HCT116 (cell line): ENCODE results near the gene PTP4A2.

ENCODE experiments used
- EGR1 ChIP-seq: IDR thresholded peaks from 2 replicates; pipeline ENCODE4 v1.6.1; 2012; ENCODE audit warnings: low read depth
- EZH2 ChIP-seq: fragments of 200-600 bp; sonication (generic); IDR thresholded peaks from 2 replicates; pipeline ENCODE4 v1.6.1; 2017; ENCODE audit warnings: antibody characterized with exemption, mixed run types
- EZH2phosphoT487 ChIP-seq: fragments of 200-600 bp; IDR thresholded peaks from 2 replicates; pipeline ENCODE4 v1.6.1; 2018; ENCODE audit warnings: antibody characterized with exemption, borderline replicate concordance
- POLR2AphosphoS5 ChIP-seq: IDR thresholded peaks from 2 replicates; pipeline ENCODE4 v1.6.1; 2011; ENCODE audit warnings: mild to moderate bottlenecking, low read depth, low read length, moderate library complexity
- RAD21 ChIP-seq: IDR thresholded peaks from 2 replicates; pipeline ENCODE4 v1.6.1; 2012; ENCODE audit warnings: low read depth, mild to moderate bottlenecking
- SIN3A ChIP-seq: IDR thresholded peaks from 2 replicates; pipeline ENCODE4 v1.6.1; 2012; ENCODE audit warnings: low read depth
- YY1 ChIP-seq: IDR thresholded peaks from 2 replicates; pipeline ENCODE4 v1.6.1; 2011; ENCODE audit warnings: low read length, low read depth, moderate library complexity, mild to moderate bottlenecking; ENCODE audit not compliant: insufficient replicate concordance; ENCODE audit errors: extremely low read depth
- TF ChIP-seq, protein P1 (sequence below), 3 experiments: fragments of 200-600 bp in 1 of 3; sonication (generic) in 1 of 3; IDR thresholded peaks in 2 of 3; conservative IDR thresholded peaks in 1 of 3; 2 replicates each; pipeline ENCODE4 v1.5.1; 2012 to 2017; ENCODE audit warnings: low read depth in 2 of 3, low read length in 2 of 3, antibody characterized with exemption in 1 of 3, borderline replicate concordance in 1 of 3, control low read depth in 1 of 3, mild to moderate bottlenecking in 1 of 3, mixed read lengths in 1 of 3, mixed run types in 1 of 3, moderate library complexity in 1 of 3; ENCODE audit not compliant: insufficient read depth in 1 of 3

DNA sequence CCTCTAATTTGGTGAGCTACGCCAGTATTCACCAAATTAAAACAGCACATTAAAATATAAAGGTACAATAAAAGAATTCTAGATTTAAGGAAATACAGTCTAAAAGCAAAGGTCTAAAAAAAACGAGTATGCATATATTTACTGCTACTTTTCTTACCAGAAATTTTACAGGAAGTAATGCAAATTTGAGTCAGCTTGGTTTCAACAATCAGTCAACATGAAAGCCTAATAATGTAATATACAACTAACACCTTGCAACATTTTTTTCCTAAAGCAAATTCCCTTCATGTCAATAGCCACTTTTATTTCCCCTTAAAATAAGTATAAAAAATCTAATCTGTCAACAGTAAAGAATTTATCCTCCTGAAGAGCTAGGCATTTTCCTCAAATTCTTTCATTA is 11.9 kb downstream of the PTP4A2 start:
- TF ChIP-seq, protein P1, sequence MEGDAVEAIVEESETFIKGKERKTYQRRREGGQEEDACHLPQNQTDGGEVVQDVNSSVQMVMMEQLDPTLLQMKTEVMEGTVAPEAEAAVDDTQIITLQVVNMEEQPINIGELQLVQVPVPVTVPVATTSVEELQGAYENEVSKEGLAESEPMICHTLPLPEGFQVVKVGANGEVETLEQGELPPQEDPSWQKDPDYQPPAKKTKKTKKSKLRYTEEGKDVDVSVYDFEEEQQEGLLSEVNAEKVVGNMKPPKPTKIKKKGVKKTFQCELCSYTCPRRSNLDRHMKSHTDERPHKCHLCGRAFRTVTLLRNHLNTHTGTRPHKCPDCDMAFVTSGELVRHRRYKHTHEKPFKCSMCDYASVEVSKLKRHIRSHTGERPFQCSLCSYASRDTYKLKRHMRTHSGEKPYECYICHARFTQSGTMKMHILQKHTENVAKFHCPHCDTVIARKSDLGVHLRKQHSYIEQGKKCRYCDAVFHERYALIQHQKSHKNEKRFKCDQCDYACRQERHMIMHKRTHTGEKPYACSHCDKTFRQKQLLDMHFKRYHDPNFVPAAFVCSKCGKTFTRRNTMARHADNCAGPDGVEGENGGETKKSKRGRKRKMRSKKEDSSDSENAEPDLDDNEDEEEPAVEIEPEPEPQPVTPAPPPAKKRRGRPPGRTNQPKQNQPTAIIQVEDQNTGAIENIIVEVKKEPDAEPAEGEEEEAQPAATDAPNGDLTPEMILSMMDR (IDR thresholded peaks at IDR 0.05 in 2 of 3, conservative IDR thresholded peaks at IDR 0.05 in 1 of 3; ENCODE audit: borderline replicate concordance in 1 of 3, insufficient read depth in 1 of 3, low read depth in 2 of 3, low read length in 2 of 3) = no peak
- TF ChIP-seq SIN3A = no peak
- no peak for TF ChIP-seq POLR2AphosphoS5
- TF ChIP-seq EZH2 = no peak
- TF ChIP-seq EZH2phosphoT487 = no peak
- TF ChIP-seq EGR1 = no peak
- no peak for TF ChIP-seq YY1
- no peak for TF ChIP-seq RAD21
